ENCODE measurements around the gene DNAJB8. TPM values are rescaled to one million over a fixed set of nuclear protein-coding genes. Genes with fewer than 3 reads are reported as not detected.

Gene DNAJB8
- total RNA-seq, 1 experiment from 2014 or later, result not detected

DNA sequence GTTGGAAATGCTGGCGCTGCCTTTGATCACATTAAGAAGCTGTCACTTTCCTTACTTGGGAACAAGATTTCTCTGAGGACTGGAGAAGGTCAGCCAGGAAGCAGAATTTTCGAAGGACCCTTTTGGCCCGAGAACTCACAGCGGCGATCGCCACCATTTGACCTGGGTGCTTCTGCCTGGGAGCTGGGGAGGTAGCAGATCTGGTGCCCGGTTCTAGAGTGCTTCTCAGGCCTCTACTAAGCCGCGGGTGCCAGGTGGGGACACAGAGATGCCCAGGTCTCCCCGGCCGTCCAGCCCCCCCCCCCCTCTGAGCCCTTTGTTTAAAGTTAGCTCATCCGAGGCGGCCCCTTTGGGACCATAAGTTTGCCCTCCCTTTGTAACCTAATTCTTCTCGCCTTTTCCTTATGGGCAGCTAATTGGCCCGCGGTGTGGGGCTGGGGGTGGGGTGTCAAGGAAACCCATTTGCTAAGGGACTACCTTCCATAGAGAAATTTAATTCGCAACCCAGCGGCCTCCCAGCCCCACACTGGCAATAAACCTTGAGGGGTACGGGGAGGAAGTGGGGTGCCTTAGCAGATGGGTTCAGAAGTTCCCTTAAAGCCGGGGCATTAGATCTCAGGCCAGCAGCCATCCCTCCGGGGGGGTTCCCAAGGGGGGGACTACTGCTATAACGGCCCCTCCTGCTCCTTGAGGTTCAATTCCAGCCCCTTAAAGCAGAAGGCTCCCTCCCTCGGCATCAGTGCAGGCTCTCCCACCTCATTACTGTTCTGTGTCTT lies 24.4 kb upstream of the DNAJB8 start:
- H3K4me3 ChIP-seq (ENCODE audit: low read depth, low read length, poor library complexity, severe bottlenecking), result peak overlapping the region; percentile 81
- no TSS peak for BruUV-seq (replicated peaks)
- no peak for DNase-seq (ENCODE audit: low spot score)
- no peaks in the 10 kb centered on the region for H3K36me3 ChIP-seq (ENCODE audit: insufficient read depth, low read length, poor library complexity, severe bottlenecking)
- peaks cover 19% of the 10 kb centered on the region for H3K4me1 ChIP-seq (ENCODE audit: insufficient read depth, low read length, poor library complexity, severe bottlenecking)
- TF ChIP-seq EZH2 (IDR thresholded peaks at IDR 0.05; ENCODE audit: borderline replicate concordance, low read depth, low read length, poor library complexity, severe bottlenecking), result no peak
- TF ChIP-seq, protein P1, sequence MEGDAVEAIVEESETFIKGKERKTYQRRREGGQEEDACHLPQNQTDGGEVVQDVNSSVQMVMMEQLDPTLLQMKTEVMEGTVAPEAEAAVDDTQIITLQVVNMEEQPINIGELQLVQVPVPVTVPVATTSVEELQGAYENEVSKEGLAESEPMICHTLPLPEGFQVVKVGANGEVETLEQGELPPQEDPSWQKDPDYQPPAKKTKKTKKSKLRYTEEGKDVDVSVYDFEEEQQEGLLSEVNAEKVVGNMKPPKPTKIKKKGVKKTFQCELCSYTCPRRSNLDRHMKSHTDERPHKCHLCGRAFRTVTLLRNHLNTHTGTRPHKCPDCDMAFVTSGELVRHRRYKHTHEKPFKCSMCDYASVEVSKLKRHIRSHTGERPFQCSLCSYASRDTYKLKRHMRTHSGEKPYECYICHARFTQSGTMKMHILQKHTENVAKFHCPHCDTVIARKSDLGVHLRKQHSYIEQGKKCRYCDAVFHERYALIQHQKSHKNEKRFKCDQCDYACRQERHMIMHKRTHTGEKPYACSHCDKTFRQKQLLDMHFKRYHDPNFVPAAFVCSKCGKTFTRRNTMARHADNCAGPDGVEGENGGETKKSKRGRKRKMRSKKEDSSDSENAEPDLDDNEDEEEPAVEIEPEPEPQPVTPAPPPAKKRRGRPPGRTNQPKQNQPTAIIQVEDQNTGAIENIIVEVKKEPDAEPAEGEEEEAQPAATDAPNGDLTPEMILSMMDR (conservative IDR thresholded peaks at IDR 0.05; ENCODE audit: low read depth, low read length), result no peak
- POLR2A ChIA-PET (ENCODE audit: low non-redundant PET), result no interaction called here
- intact Hi-C loops (cut with micrococcal nuclease; ENCODE audit: unreplicated experiment), result loop anchor here (5.0 kb wide), 1 partner anchor 64 kb away; no protein-coding TSS in a partner anchor
- H3K27me3 ChIP-seq (replicated peaks; ENCODE audit: insufficient read depth, low read depth, low read length, poor library complexity), result peaks cover 13% of the 10 kb centered on the region
- CTCF ChIA-PET, result no interaction called here
- no peak overlapping the region for H3K27ac ChIP-seq (ENCODE audit: low read depth, low read length, poor library complexity, severe bottlenecking)
- H3K9me3 ChIP-seq (ENCODE audit: low read depth, low read length, poor library complexity, severe bottlenecking), result no peaks in the 10 kb centered on the region

DNA sequence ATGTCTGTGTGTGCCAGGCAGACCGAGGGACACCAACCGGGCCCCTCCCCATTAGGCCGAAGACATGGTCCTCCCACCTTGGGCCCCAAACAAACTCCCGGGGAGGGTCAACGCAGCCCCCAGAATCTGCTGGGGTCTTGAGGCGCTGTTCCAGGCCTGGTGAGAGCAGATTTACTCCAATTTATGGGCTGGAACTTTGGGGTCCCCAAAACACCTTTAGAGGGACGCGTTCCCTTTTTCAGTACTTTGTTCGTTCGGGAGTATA lies 23.9 kb upstream of the DNAJB8 start:
- TF ChIP-seq, protein P1 (conservative IDR thresholded peaks at IDR 0.05; ENCODE audit: low read depth, low read length), result no peak
- TF ChIP-seq EZH2 (IDR thresholded peaks at IDR 0.05; ENCODE audit: borderline replicate concordance, low read depth, low read length, poor library complexity, severe bottlenecking), result no peak
- H3K36me3 ChIP-seq (ENCODE audit: insufficient read depth, low read length, poor library complexity, severe bottlenecking), result no peaks in the 10 kb centered on the region
- no peak for DNase-seq (ENCODE audit: low spot score)
- BruUV-seq (replicated peaks), result no TSS peak
- H3K27me3 ChIP-seq (replicated peaks; ENCODE audit: insufficient read depth, low read depth, low read length, poor library complexity), result peaks cover 13% of the 10 kb centered on the region
- peaks cover 19% of the 10 kb centered on the region for H3K4me1 ChIP-seq (ENCODE audit: insufficient read depth, low read length, poor library complexity, severe bottlenecking)
- intact Hi-C loops (cut with micrococcal nuclease; ENCODE audit: unreplicated experiment), result loop anchor here (5.0 kb wide), 1 partner anchor 63 kb away; no protein-coding TSS in a partner anchor
- H3K4me3 ChIP-seq (ENCODE audit: low read depth, low read length, poor library complexity, severe bottlenecking), result peak overlapping the region; percentile 81
- peak overlapping the region; percentile 60 for H3K27ac ChIP-seq (ENCODE audit: low read depth, low read length, poor library complexity, severe bottlenecking)
- ChIA-PET POLR2A (ENCODE audit: low non-redundant PET) (no interaction called here), CTCF (interaction anchor here (1.3 kb wide), 1 partner anchor 94 kb away, joined by 4 read pairs; no protein-coding TSS in a partner anchor)
- H3K9me3 ChIP-seq (ENCODE audit: low read depth, low read length, poor library complexity, severe bottlenecking), result no peaks in the 10 kb centered on the region

DNA sequence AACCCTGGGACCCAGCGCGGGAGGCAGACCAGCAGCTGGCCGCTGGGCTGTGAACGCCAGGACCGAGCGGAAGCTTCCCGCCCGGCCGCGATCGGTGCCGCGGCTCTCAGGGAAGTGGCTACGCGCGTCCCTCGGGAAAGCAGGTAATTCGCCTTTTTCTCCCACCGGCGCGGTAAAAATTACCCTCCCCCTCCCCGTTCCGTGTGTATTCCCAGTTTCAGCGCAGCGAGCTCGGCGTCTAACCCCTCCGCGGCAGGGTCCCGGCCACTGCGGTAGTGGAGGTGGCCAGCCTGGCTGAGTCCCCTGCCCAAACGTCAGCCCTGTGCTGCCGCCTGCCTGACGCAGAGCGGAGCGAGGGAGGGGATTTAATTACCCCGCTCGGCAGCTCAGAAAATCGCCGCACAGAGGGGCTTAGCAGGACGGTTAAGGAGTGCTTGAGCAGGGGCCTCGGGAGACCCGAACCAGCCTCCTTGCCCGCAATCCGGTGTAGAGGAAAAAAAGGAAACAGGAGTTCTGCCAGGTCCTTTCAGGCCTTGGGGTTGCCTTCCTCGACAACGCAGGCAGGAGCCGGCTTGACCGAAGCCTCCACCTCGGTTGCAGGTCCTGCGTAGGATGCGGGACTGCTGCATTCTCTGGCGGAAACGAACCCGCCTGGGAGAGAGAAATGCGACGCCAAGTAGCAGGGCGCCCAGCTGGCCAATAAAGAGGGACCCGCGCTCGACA lies 23.4 kb upstream of the DNAJB8 start:
- intact Hi-C loops (cut with micrococcal nuclease; ENCODE audit: unreplicated experiment), result loop anchor here (5.0 kb wide), 2 partner anchors 63 to 318 kb away; no protein-coding TSS in a partner anchor
- Histone ChIP-seq H3K36me3 (ENCODE audit: insufficient read depth, low read length, poor library complexity, severe bottlenecking) (no peaks in the 10 kb centered on the region), H3K4me1 (ENCODE audit: insufficient read depth, low read length, poor library complexity, severe bottlenecking) (peaks cover 19% of the 10 kb centered on the region), H3K27me3 (replicated peaks; ENCODE audit: insufficient read depth, low read depth, low read length, poor library complexity) (peaks cover 13% of the 10 kb centered on the region), H3K27ac (ENCODE audit: low read depth, low read length, poor library complexity, severe bottlenecking) (peak overlapping the region; percentile 60), H3K9me3 (ENCODE audit: low read depth, low read length, poor library complexity, severe bottlenecking) (no peaks in the 10 kb centered on the region), H3K4me3 (ENCODE audit: low read depth, low read length, poor library complexity, severe bottlenecking) (peak overlapping the region; percentile 81)
- CTCF ChIA-PET, result interaction anchor here (0.8 to 1.3 kb wide), 3 partner anchors 8 to 94 kb away, joined by 3 to 4 read pairs (median 3); no protein-coding TSS in a partner anchor
- TF ChIP-seq EZH2 (IDR thresholded peaks at IDR 0.05; ENCODE audit: borderline replicate concordance, low read depth, low read length, poor library complexity, severe bottlenecking), result no peak
- TF ChIP-seq, protein P1 (conservative IDR thresholded peaks at IDR 0.05; ENCODE audit: low read depth, low read length), result 0 out of 2 replicates have a peak, but pooled peaks have one; percentile 22
- DNase-seq (ENCODE audit: low spot score), result peak; percentile 68
- BruUV-seq (replicated peaks), result TSS peak; percentile 38
- POLR2A ChIA-PET (ENCODE audit: low non-redundant PET), result no interaction called here

Data from A673 (cell line).